Measurements from ENCODE around the gene SPP2.

Gene SPP2

GRCh38 chr2:234014427-234014826 is 36.1 kb upstream of the SPP2 start:
- no peak for TF ChIP-seq CTCF (IDR thresholded peaks at IDR 0.05; ENCODE audit: borderline replicate concordance, control extremely low read depth, extremely low read depth, insufficient read depth, missing control alignments)
- DNase-seq (ENCODE audit: low spot score) = no peak
- in situ Hi-C loops (cut with MboI; ENCODE audit: low sequenced_read_pairs, unreplicated experiment) = no loop called here

GRCh38 chr2:234015861-234016260 is 34.6 kb upstream of the SPP2 start:
- in situ Hi-C loops (cut with MboI; ENCODE audit: low sequenced_read_pairs, unreplicated experiment) = no loop called here
- TF ChIP-seq CTCF (IDR thresholded peaks at IDR 0.05; ENCODE audit: borderline replicate concordance, control extremely low read depth, extremely low read depth, insufficient read depth, missing control alignments) = no peak
- DNase-seq (ENCODE audit: low spot score) = no peak

- DNase-seq (ENCODE audit: low spot score) = no peak
These were observed 30.6 kb upstream of the SPP2 start for GRCh38 chr2:234019896-234020295.

DNA sequence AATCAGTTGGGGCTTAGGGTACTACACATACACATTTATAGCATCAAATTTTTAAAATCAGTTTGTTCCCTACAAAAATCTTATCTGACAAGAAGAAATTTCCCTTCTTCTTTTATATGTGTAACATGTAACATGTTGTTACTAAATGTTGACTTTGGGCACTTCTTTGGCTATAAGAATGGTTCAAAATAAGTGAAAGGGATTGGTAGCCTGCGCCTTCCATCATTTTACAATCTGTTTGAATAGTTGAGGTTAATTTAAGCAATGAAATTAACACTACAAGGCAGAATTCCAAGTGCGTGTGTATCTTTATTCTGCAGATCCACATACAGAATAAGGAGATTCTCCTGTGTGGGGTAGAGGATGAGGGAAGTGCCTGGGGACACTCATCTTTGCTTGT is 30.2 kb upstream of the SPP2 start:
- no peak for DNase-seq (ENCODE audit: low spot score)
- TF ChIP-seq CTCF (IDR thresholded peaks at IDR 0.05; ENCODE audit: borderline replicate concordance, control extremely low read depth, extremely low read depth, insufficient read depth, missing control alignments) = no peak
- in situ Hi-C loops (cut with MboI; ENCODE audit: low sequenced_read_pairs, unreplicated experiment) = no loop called here

More at GRCh38 chr2:234019896-234020295, 30.6 kb upstream of the SPP2 start:
- in situ Hi-C loops (cut with MboI; ENCODE audit: low sequenced_read_pairs, unreplicated experiment) = no loop called here
- TF ChIP-seq CTCF (IDR thresholded peaks at IDR 0.05; ENCODE audit: borderline replicate concordance, control extremely low read depth, extremely low read depth, insufficient read depth, missing control alignments) = no peak

GRCh38 chr2:234022424-234022823 is 28.1 kb upstream of the SPP2 start:
- in situ Hi-C loops (cut with MboI; ENCODE audit: low sequenced_read_pairs, unreplicated experiment) = no loop called here
- no peak for TF ChIP-seq CTCF (IDR thresholded peaks at IDR 0.05; ENCODE audit: borderline replicate concordance, control extremely low read depth, extremely low read depth, insufficient read depth, missing control alignments)
- no peak for DNase-seq (ENCODE audit: low spot score)

DNA sequence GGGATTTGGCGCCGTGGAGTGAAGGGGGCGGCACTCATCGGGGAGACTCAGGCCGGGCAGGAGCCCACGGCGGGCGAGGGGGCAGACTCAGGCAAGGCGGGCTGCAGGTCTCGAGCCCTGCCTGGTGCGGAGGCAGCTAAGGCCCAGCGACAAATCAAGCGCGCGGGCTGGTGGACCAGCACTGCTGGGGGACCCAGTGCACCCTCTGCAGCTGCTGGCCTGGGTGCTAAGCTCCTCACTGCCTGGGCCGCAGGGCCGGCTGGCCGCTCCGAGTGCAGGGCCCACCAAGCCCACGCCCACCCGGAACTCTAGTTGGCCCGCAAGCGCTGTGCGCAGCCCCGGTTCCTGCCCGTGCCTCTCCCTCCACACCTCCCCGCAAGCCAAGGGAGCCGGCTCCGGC is 26.2 kb upstream of the SPP2 start:
- in situ Hi-C loops (cut with MboI; ENCODE audit: low sequenced_read_pairs, unreplicated experiment) = no loop called here
- DNase-seq (ENCODE audit: low spot score) = no peak
- no peak for TF ChIP-seq CTCF (IDR thresholded peaks at IDR 0.05; ENCODE audit: borderline replicate concordance, control extremely low read depth, extremely low read depth, insufficient read depth, missing control alignments)

DNA sequence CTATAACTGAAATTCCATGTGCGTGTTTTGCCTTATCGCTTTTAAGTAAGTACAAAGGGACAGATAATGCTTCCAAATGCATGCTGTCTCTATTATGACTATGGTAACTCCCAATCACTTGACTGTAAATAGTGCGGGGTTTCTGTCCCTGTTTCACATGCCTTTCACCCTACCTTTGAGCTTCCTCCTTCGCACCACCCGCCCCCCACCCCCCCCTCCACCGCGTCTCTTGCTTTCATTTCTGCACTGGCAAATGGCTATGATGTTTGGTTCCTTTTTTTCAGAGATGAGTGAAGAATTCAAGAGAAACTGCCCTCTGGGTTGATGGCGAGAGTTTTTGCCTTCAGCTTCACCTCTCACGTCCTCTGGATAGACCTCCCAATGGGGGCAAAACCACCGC is 25.0 kb upstream of the SPP2 start:
- in situ Hi-C loops (cut with MboI; ENCODE audit: low sequenced_read_pairs, unreplicated experiment) = no loop called here
- no peak for TF ChIP-seq CTCF (IDR thresholded peaks at IDR 0.05; ENCODE audit: borderline replicate concordance, control extremely low read depth, extremely low read depth, insufficient read depth, missing control alignments)
- DNase-seq (ENCODE audit: low spot score) = peak; percentile 55
